ENCODE data around the gene OGN. TPM values are rescaled to one million over a fixed set of nuclear protein-coding genes. Genes with fewer than 3 reads are reported as not detected.

The OGN gene
- not detected in 2 replicates for total RNA-seq

GRCh38 chr9:92404042-92404836 is at the start of gene OGN:
Gene OGN, minus strand, starts transcription at chr9:92404578. Its CDS starts 1,171 bp downstream, at chr9:92403407.

GRCh38 chr9:92424340-92424739 is 20.0 kb upstream of the OGN start, which contains the start of gene OMD:
Gene OMD, minus strand, starts transcription at chr9:92424471. Its CDS starts 6,913 bp downstream, at chr9:92417558.

Other genes with a start within 250 kb of the OGN start
- 313 and 639 TPM in 2 replicates for gene IARS1, start 110.9 kb downstream of the OGN start, total RNA-seq
- 23.2 and 50.8 TPM in 2 replicates for gene NOL8, start 79.2 kb downstream of the OGN start, total RNA-seq
- 1.7 and 2.2 TPM in 2 replicates for gene CENPP, start 78.6 kb downstream of the OGN start, total RNA-seq
- gene OMD, start 19.9 kb upstream of the OGN start, total RNA-seq = not detected in 2 replicates
- under 0.01 TPM in 1 of 2 replicates, not detected in the other for gene ASPN, start 77.9 kb upstream of the OGN start, total RNA-seq
- 1.7 and 11.0 TPM in 2 replicates for gene ECM2, start 131.4 kb upstream of the OGN start, total RNA-seq